ENCODE measurements around the gene NPAS3.

The NPAS3 gene

GRCh38 chr14:33449268-33449667 lies 510.6 kb downstream of the NPAS3 start:
- H2AFZ ChIP-seq (ENCODE audit: low read length): no peak overlapping the region
- no peak for TF ChIP-seq EZH2 (optimal IDR thresholded peaks at IDR 0.05; ENCODE audit: low read depth, low read length)
- TF ChIP-seq, protein P1, sequence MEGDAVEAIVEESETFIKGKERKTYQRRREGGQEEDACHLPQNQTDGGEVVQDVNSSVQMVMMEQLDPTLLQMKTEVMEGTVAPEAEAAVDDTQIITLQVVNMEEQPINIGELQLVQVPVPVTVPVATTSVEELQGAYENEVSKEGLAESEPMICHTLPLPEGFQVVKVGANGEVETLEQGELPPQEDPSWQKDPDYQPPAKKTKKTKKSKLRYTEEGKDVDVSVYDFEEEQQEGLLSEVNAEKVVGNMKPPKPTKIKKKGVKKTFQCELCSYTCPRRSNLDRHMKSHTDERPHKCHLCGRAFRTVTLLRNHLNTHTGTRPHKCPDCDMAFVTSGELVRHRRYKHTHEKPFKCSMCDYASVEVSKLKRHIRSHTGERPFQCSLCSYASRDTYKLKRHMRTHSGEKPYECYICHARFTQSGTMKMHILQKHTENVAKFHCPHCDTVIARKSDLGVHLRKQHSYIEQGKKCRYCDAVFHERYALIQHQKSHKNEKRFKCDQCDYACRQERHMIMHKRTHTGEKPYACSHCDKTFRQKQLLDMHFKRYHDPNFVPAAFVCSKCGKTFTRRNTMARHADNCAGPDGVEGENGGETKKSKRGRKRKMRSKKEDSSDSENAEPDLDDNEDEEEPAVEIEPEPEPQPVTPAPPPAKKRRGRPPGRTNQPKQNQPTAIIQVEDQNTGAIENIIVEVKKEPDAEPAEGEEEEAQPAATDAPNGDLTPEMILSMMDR (IDR thresholded peaks at IDR 0.05; ENCODE audit: low read length): no peak
- no peak for TF ChIP-seq EZH2phosphoT487 (IDR thresholded peaks at IDR 0.05; ENCODE audit: low read length)
- no peak overlapping the region for H3K9ac ChIP-seq (ENCODE audit: low read length)
- no peak overlapping the region for H3K27ac ChIP-seq (ENCODE audit: low read length)
- H3K79me2 ChIP-seq (ENCODE audit: low read length): no peaks in the 10 kb centered on the region
- no peaks in the 10 kb centered on the region for H3K27me3 ChIP-seq (replicated peaks; ENCODE audit: insufficient read depth, low read length)
- H4K20me1 ChIP-seq (ENCODE audit: insufficient read depth, low read length): no peaks in the 10 kb centered on the region
- H3K9me2 ChIP-seq (replicated peaks; ENCODE audit: insufficient read depth, low read length): no peaks in the 10 kb centered on the region
- no peaks in the 10 kb centered on the region for H3K9me3 ChIP-seq (replicated peaks; ENCODE audit: insufficient read depth, low read length)
- no peaks in the 10 kb centered on the region for H3K4me1 ChIP-seq (ENCODE audit: low read length)
- no peak overlapping the region for H3K4me3 ChIP-seq (ENCODE audit: low read length)
- H3F3A ChIP-seq (ENCODE audit: insufficient read depth, low read length): no peaks in the 10 kb centered on the region
- no peak overlapping the region for H3K4me2 ChIP-seq (ENCODE audit: low read depth, low read length)
- no peaks in the 10 kb centered on the region for H3K36me3 ChIP-seq (replicated peaks; ENCODE audit: insufficient read depth, low read length)
- DNase-seq: no peak

DNA sequence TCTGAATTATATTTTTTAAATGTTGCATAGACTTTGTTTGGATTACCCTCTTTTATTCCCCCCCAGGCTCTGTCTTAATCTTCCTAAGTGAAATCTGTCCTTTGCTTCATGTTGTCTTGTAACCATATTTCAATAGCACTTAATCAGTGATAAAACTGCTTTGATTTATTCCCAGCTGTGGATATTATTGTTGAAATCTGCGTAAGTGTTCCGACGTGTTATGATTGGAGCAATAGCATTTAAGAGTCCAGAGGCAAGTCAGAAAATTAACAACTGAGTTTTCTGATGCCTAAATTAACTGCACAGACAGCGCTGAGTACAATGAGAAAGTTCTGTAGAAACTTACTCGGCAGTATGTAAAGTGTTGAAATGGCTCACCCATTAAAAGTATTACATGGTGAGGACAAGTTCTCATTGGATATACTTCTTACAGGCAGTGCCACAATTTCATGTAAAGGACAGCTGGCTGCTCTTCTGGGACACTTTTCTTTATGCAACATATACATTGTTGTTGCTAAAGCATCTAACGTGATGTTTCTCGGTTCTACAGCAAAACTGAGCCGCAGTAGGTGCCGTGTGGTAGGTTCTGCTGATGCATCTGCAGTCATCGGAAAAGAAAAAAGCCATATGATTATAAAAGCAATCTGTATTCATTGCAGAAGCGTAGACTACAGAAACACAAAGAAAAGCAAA lies 511.2 kb downstream of the NPAS3 start:
- no peaks in the 10 kb centered on the region for H3F3A ChIP-seq (ENCODE audit: insufficient read depth, low read length)
- TF ChIP-seq EZH2phosphoT487 (IDR thresholded peaks at IDR 0.05; ENCODE audit: low read length): no peak
- no peak for TF ChIP-seq EZH2 (optimal IDR thresholded peaks at IDR 0.05; ENCODE audit: low read depth, low read length)
- TF ChIP-seq, protein P1 (IDR thresholded peaks at IDR 0.05; ENCODE audit: low read length): no peak
- no peaks in the 10 kb centered on the region for H3K9me2 ChIP-seq (replicated peaks; ENCODE audit: insufficient read depth, low read length)
- no peaks in the 10 kb centered on the region for H3K27me3 ChIP-seq (replicated peaks; ENCODE audit: insufficient read depth, low read length)
- no peak overlapping the region for H3K27ac ChIP-seq (ENCODE audit: low read length)
- no peaks in the 10 kb centered on the region for H3K4me1 ChIP-seq (ENCODE audit: low read length)
- H3K79me2 ChIP-seq (ENCODE audit: low read length): no peaks in the 10 kb centered on the region
- H3K9me3 ChIP-seq (replicated peaks; ENCODE audit: insufficient read depth, low read length): no peaks in the 10 kb centered on the region
- H3K36me3 ChIP-seq (replicated peaks; ENCODE audit: insufficient read depth, low read length): no peaks in the 10 kb centered on the region
- H4K20me1 ChIP-seq (ENCODE audit: insufficient read depth, low read length): no peaks in the 10 kb centered on the region
- no peak overlapping the region for H3K4me3 ChIP-seq (ENCODE audit: low read length)
- no peak overlapping the region for H3K9ac ChIP-seq (ENCODE audit: low read length)
- no peak for DNase-seq
- no peak overlapping the region for H2AFZ ChIP-seq (ENCODE audit: low read length)
- no peak overlapping the region for H3K4me2 ChIP-seq (ENCODE audit: low read depth, low read length)

GRCh38 chr14:33450416-33450815 lies 511.7 kb downstream of the NPAS3 start:
- Histone ChIP-seq H3F3A (ENCODE audit: insufficient read depth, low read length) (no peaks in the 10 kb centered on the region), H3K27me3 (replicated peaks; ENCODE audit: insufficient read depth, low read length) (no peaks in the 10 kb centered on the region), H3K9ac (ENCODE audit: low read length) (no peak overlapping the region), H3K9me2 (replicated peaks; ENCODE audit: insufficient read depth, low read length) (no peaks in the 10 kb centered on the region), H3K4me1 (ENCODE audit: low read length) (no peaks in the 10 kb centered on the region), H4K20me1 (ENCODE audit: insufficient read depth, low read length) (no peaks in the 10 kb centered on the region), H3K27ac (ENCODE audit: low read length) (no peak overlapping the region), H3K36me3 (replicated peaks; ENCODE audit: insufficient read depth, low read length) (no peaks in the 10 kb centered on the region), H3K9me3 (replicated peaks; ENCODE audit: insufficient read depth, low read length) (no peaks in the 10 kb centered on the region), H3K4me2 (ENCODE audit: low read depth, low read length) (no peak overlapping the region), H3K4me3 (ENCODE audit: low read length) (no peak overlapping the region), H2AFZ (ENCODE audit: low read length) (no peak overlapping the region), H3K79me2 (ENCODE audit: low read length) (no peaks in the 10 kb centered on the region)
- DNase-seq: no peak
- no peak for TF ChIP-seq EZH2phosphoT487 (IDR thresholded peaks at IDR 0.05; ENCODE audit: low read length)
- TF ChIP-seq EZH2 (optimal IDR thresholded peaks at IDR 0.05; ENCODE audit: low read depth, low read length): no peak
- TF ChIP-seq, protein P1 (IDR thresholded peaks at IDR 0.05; ENCODE audit: low read length): no peak
